ENCODE data around the gene B3GAT3. TPM values are rescaled to one million over a fixed set of nuclear protein-coding genes. Genes with fewer than 3 reads are reported as not detected.
A peak's percentile ranks its signal among the peaks of the same experiment; 100 is the strongest.
"Not testable (repeated sequence)": the region's sequence is repeated elsewhere in the genome, so short reads cannot be mapped to it uniquely, and the experiment has no call there.

B3GAT3 gene
- total RNA-seq, 4 donors from 2014 or later = 4.4 to 21.4 (median 9.8) TPM

DNA sequence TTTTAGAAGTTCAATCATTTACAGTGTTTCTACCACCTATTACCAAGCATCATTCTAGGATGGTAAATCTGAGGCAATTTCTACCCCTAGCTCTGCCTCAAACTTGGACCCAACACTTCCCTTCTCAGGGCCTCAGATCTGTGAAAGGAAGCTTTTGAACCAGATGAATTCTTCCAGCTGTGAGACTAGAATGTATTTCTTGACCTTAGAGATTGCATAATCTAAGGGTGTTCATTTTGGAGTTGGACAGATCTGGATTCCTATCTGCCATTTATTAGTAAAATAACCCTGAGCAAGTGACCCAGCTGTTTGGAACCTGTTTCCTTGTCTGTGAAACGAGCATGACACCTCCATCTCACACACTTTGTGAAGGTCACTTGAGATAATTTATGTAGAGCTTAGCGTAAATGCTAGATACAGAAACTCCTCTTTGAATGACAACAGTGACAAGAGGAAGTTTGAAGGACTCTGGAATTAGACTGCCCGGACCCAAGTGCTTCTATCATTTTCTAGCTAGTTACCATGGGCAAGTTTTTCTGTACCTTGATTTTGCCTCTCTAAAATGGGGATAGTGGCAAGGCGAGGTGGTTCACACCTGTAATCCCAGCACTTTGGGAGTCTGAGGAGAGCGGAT lies 35.1 kb upstream of the B3GAT3 start:
- Histone ChIP-seq H3K4me3 (no peak overlapping the region), H3K9me3 (no peaks in the 10 kb centered on the region), H3K4me1 (peaks cover 6 to 7% of the 10 kb centered on the region in 2 donors), H3K27me3 (no peaks in the 10 kb centered on the region), H3K36me3 (no peaks in the 10 kb centered on the region), H3K27ac (no peak overlapping the region)
- DNase-seq = no peak
- intact Hi-C loops (cut with DNase I; ENCODE audit: low total_unique reads) = no loop called here
- TF ChIP-seq, protein P1, sequence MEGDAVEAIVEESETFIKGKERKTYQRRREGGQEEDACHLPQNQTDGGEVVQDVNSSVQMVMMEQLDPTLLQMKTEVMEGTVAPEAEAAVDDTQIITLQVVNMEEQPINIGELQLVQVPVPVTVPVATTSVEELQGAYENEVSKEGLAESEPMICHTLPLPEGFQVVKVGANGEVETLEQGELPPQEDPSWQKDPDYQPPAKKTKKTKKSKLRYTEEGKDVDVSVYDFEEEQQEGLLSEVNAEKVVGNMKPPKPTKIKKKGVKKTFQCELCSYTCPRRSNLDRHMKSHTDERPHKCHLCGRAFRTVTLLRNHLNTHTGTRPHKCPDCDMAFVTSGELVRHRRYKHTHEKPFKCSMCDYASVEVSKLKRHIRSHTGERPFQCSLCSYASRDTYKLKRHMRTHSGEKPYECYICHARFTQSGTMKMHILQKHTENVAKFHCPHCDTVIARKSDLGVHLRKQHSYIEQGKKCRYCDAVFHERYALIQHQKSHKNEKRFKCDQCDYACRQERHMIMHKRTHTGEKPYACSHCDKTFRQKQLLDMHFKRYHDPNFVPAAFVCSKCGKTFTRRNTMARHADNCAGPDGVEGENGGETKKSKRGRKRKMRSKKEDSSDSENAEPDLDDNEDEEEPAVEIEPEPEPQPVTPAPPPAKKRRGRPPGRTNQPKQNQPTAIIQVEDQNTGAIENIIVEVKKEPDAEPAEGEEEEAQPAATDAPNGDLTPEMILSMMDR (IDR thresholded peaks at IDR 0.05 in 4 of 5, conservative IDR thresholded peaks at IDR 0.05 in 1 of 5) = no peak
- TF ChIP-seq POLR2A (IDR thresholded peaks at IDR 0.05) = no peak
- no peak for ATAC-seq
- in situ Hi-C loops (cut with MboI; ENCODE audit: low sequenced_read_pairs in 4 of 4) = no loop called here

DNA sequence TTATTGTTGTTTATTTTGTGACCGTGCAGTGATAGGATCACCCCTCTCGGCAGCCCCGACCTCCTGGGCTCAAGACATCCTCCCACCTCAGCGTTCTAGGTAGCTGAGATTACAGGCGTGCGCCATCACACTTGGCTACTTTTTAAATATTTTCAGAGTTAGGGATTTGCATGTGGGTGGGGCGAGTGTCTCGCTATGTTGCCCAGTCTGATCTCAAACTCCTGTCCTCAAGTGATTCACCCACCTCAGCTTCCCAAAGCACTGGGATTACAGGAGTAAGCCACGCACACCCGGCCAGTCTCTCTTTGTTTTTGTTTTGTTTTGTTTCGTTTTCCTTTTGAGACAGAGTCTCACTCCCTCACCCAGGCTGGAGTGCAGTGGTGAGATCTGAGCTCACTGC lies 32.5 kb upstream of the B3GAT3 start:
- ATAC-seq = no peak
- in situ Hi-C loops (cut with MboI; ENCODE audit: low sequenced_read_pairs in 4 of 4) = no loop called here
- intact Hi-C loops (cut with DNase I; ENCODE audit: low total_unique reads) = no loop called here

DNA sequence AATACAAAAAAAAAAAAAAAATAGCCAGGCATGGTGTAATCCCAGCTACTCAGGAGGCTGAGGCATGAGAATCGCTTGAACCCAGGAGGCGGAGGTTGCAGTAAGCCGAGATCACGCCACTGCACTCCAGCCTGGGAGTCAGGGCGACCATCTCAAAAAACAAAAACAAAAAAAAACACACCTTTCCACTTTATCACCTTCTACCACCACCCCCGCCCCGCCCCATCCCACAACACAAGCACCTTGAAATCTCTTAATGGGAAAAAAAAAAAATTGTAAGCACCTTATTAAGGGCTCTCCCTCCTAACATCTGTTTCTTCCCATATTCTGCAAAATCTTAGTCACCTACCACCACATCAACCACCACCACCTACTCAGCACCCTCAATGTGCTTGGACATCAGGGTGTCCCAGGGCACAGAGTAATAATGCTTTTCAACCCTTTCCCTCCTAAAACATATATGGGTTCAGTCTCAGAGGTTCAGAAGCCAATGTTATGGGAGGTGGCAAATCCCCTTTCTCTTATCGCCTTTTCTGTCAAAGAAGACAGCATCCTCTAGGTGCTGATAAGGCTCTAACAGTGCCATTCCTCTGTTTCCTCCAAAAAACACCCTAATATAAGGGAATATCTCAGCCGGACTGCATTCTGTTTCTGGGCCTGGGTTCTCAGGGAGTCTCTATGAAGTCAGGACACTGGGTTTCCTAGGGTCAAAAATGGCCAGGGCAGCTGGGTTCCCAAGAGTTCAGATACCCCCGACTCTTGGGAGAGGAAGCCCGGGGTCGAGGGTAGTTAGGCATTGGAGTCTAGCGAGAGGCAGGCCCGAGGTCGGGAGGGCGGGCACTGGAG lies 30.6 kb upstream of the B3GAT3 start:
- intact Hi-C loops (cut with DNase I; ENCODE audit: low total_unique reads) (loop anchor here (2.0 kb wide), 2 partner anchors 26 to 42 kb away; partner anchors contain the start of gene UBXN1), in situ Hi-C loops (cut with MboI; ENCODE audit: low sequenced_read_pairs in 4 of 4) (no loop called here)
- TF ChIP-seq, protein P1 (IDR thresholded peaks at IDR 0.05 in 4 of 5, conservative IDR thresholded peaks at IDR 0.05 in 1 of 5) = no peak
- no peak for TF ChIP-seq POLR2A (IDR thresholded peaks at IDR 0.05)
- peaks cover 0 to 22% of the 10 kb centered on the region in 2 donors for H3K36me3 ChIP-seq
- peak overlapping the region; percentile 78 to 91 (median 86) for H3K4me3 ChIP-seq
- no peaks in the 10 kb centered on the region for H3K9me3 ChIP-seq
- ATAC-seq (no peak), DNase-seq (no peak)
- peaks cover 13 to 18% of the 10 kb centered on the region in 2 donors for H3K4me1 ChIP-seq
- peak overlapping the region; percentile 89 to 95 (median 92) for H3K27ac ChIP-seq
- no peaks in the 10 kb centered on the region for H3K27me3 ChIP-seq

More for the DNA sequence above, 32.5 kb upstream of the B3GAT3 start:
- Histone ChIP-seq H3K4me1 (peaks cover 12 to 13% of the 10 kb centered on the region in 2 donors), H3K4me3 (no peak overlapping the region), H3K9me3 (no peaks in the 10 kb centered on the region), H3K27ac (no peak overlapping the region), H3K27me3 (no peaks in the 10 kb centered on the region), H3K36me3 (peaks cover 0 to 7% of the 10 kb centered on the region in 2 donors)
- TF ChIP-seq, protein P1 (IDR thresholded peaks at IDR 0.05 in 4 of 5, conservative IDR thresholded peaks at IDR 0.05 in 1 of 5) = no peak
- TF ChIP-seq POLR2A (IDR thresholded peaks at IDR 0.05) = no peak
- DNase-seq = no peak

DNA sequence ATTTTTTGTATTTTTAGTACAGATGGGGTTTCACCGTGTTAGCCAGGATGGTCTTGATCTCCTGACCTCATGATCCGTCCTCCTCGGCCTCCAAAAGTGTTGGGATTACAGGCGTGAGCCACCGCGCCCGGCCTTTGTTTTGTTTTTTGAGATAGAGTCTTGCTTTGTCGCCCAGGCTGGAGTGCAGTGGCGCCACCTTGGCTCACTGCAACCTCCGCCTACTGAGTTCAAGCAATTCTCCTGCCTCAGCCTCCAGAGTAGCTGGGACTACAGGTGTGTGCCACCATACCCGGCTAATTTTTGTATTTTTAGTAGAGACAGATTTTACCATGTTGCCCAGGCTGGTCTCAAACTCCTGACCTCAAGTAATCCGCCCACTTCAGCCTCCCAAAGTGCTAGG lies 28.5 kb upstream of the B3GAT3 start:
- DNase-seq; in situ Hi-C loops (cut with MboI; ENCODE audit: low sequenced_read_pairs in 4 of 4); H3K9me3 ChIP-seq; intact Hi-C loops (cut with DNase I; ENCODE audit: low total_unique reads); H3K27me3 ChIP-seq; H3K4me3 ChIP-seq; ATAC-seq; H3K27ac ChIP-seq: not testable (repeated sequence)
- Histone ChIP-seq H3K36me3 (peaks cover 0 to 22% of the 10 kb centered on the region in 2 donors), H3K4me1 (peaks cover 26 to 31% of the 10 kb centered on the region in 2 donors)

DNA sequence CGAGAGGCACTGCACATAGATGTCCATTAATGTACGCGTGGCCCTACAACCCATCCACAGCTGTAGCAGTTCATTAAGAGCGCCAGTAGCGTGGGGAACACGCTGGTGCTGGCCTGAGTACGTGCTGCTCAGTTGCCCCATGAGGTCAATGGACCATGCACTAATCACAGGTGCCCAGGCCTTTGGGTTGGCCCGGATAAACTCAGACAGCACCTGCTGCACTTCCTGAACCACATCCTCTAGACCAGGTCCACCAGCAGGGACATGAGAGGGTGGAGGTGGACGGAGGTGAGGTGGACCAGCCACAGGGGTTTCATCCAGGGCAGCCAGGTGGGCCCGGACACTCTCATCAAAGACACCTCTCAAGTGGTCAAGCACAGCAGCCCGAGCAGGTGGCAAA lies 27.7 kb upstream of the B3GAT3 start:
- peaks cover 0 to 24% of the 10 kb centered on the region in 2 donors for H3K36me3 ChIP-seq
- no peak overlapping the region for H3K27ac ChIP-seq
- peaks cover 34 to 38% of the 10 kb centered on the region in 2 donors for H3K4me1 ChIP-seq
- in situ Hi-C loops (cut with MboI; ENCODE audit: low sequenced_read_pairs in 4 of 4) (no loop called here), intact Hi-C loops (cut with DNase I; ENCODE audit: low total_unique reads) (loop anchor here (10.0 kb wide), 1 partner anchor 135 kb away; the partner anchor contains the start of gene TMEM179B)
- H3K4me3 ChIP-seq = no peak overlapping the region
- H3K27me3 ChIP-seq = no peaks in the 10 kb centered on the region
- no peak for ATAC-seq
- DNase-seq = no peak
- no peaks in the 10 kb centered on the region for H3K9me3 ChIP-seq
- TF ChIP-seq, protein P1 (IDR thresholded peaks at IDR 0.05 in 4 of 5, conservative IDR thresholded peaks at IDR 0.05 in 1 of 5) = no peak
- TF ChIP-seq POLR2A (IDR thresholded peaks at IDR 0.05) = no peak

Measured in gastrocnemius medialis (tissue), 4 donors.